Calu3 (cell line): ENCODE data around the gene EIF2AK3. TPM values are rescaled to one million over a fixed set of nuclear protein-coding genes. Genes with fewer than 3 reads are reported as not detected.

Experiments used
- BruUV-seq: library from RNA; stranded (reverse); fragments of 400-500 nt; replicated peaks from 2 replicates; lab custom pipeline; 2021; lab: Mats Ljungman, UMichigan
- CTCF ChIA-PET: fragments of 300-600 bp; sonication (Branson Sonifier 250); formaldehyde crosslinking; loops from one replicate; lab custom pipeline; 2022; ENCODE audit warnings: antibody characterized with exemption; lab: Charles Lee
- DNase-seq: peaks from one replicate; pipeline ENCODE4 v3.0.0; 2022
- H3K27ac Mint-ChIP-seq: one replicate; pipeline ENCODE4 v1.8.0; 2022; ENCODE audit warnings: mixed read lengths; ENCODE audit not compliant: unreplicated experiment
- H3K27me3 Mint-ChIP-seq: one replicate; pipeline ENCODE4 v1.8.0; 2022; ENCODE audit warnings: mixed read lengths; ENCODE audit not compliant: unreplicated experiment
- H3K36me3 Mint-ChIP-seq: one replicate; pipeline ENCODE4 v1.8.0; 2022; ENCODE audit warnings: mild to moderate bottlenecking, moderate library complexity, mixed read lengths; ENCODE audit not compliant: insufficient read depth, unreplicated experiment
- H3K4me1 Mint-ChIP-seq: one replicate; pipeline ENCODE4 v1.8.0; 2022; ENCODE audit warnings: mild to moderate bottlenecking, low read depth, mixed read lengths; ENCODE audit not compliant: unreplicated experiment
- H3K4me3 Mint-ChIP-seq: one replicate; pipeline ENCODE4 v1.8.0; 2022; ENCODE audit warnings: mild to moderate bottlenecking, low read depth, moderate library complexity, mixed read lengths; ENCODE audit not compliant: unreplicated experiment
- H3K9me3 Mint-ChIP-seq: one replicate; pipeline ENCODE4 v1.8.0; 2022; ENCODE audit warnings: low read depth, mixed read lengths; ENCODE audit not compliant: unreplicated experiment
- intact Hi-C: fragments of 100-400 bp; cut with micrococcal nuclease; formaldehyde crosslinking; loops from one replicate; pipeline ENCODE4 v1.10.0; 2022; ENCODE audit not compliant: unreplicated experiment
- total RNA-seq: library from RNA; stranded (reverse); gene quantifications from 2 replicates; pipeline ENCODE4 v1.2.3, GENCODE V29; 2022
- TF ChIP-seq, protein P1 (sequence below): fragments of 200-600 bp; IDR thresholded peaks from one replicate; pipeline ENCODE4 v1.8.0; 2022; ENCODE audit warnings: antibody characterized with exemption; ENCODE audit not compliant: unreplicated experiment

The EIF2AK3 gene
- total RNA-seq, 1 experiment from 2014 or later: 17.4 TPM

DNA sequence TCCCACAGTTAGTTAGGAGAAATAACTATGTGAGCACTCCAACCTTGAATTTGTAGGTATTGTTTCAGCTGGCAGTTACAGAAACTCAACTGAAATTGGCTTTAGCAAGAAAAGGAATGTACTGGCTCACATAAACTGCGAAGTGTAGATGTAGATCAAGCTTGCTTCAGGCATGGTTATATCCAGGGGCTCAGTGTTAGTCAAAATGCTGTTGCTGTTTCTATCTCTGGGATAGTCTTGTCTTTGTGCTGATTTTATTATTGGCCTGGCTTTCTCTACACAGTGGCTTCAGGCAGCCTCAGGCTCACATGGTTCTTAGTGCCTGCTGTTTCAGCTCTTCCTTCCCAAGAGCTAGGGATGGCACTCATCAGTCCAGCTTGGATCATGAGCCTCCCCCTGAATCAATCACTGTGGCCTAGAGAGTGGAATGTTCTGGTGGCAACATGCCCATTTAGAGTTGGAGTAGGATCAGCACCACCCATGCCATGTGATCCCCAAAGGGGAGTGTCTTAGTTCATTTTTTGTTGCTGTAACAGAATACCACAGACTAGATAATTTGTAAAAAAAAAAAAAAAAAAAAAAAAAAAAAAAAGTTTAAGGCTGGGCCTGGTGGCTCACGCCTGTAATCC lies 105.7 kb downstream of the EIF2AK3 start:
- Mint-ChIP-seq H3K4me1 (no peaks in the 10 kb centered on the region), H3K27ac (no peak overlapping the region), H3K9me3 (no peaks in the 10 kb centered on the region), H3K36me3 (no peaks in the 10 kb centered on the region), H3K4me3 (no peak overlapping the region), H3K27me3 (peaks cover 11% of the 10 kb centered on the region)
- TF ChIP-seq, protein P1, sequence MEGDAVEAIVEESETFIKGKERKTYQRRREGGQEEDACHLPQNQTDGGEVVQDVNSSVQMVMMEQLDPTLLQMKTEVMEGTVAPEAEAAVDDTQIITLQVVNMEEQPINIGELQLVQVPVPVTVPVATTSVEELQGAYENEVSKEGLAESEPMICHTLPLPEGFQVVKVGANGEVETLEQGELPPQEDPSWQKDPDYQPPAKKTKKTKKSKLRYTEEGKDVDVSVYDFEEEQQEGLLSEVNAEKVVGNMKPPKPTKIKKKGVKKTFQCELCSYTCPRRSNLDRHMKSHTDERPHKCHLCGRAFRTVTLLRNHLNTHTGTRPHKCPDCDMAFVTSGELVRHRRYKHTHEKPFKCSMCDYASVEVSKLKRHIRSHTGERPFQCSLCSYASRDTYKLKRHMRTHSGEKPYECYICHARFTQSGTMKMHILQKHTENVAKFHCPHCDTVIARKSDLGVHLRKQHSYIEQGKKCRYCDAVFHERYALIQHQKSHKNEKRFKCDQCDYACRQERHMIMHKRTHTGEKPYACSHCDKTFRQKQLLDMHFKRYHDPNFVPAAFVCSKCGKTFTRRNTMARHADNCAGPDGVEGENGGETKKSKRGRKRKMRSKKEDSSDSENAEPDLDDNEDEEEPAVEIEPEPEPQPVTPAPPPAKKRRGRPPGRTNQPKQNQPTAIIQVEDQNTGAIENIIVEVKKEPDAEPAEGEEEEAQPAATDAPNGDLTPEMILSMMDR: no peak
- BruUV-seq: no TSS peak
- DNase-seq: no peak
- intact Hi-C loops: no loop called here
- CTCF ChIA-PET: interaction anchor here (0.7 kb wide), 1 partner anchor 176 kb away, joined by 5 read pairs; no protein-coding TSS in a partner anchor

DNA sequence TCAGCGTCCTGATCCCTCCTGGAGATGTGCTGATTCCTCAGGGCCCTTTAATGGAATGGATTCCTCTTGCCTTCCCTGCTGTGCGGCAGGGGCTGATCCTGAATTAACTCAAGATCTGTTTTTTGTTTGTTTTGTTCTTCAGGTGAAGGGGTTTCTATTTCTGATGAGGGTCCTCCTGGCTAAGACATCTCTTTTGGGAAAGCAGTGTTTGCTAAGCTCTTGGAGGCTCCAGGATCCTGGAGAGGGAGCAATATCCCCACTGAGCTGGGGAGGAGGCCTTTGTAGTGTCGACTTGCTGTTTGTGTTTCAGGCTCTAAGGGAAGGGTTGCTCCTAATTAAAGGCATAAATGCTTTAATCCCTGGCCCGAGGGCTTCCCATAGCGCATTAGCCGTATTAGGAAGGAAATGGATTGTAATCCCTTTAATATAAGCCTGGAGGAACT lies 109.5 kb downstream of the EIF2AK3 start:
- no peaks in the 10 kb centered on the region for H3K36me3 Mint-ChIP-seq
- H3K9me3 Mint-ChIP-seq: peaks cover 2% of the 10 kb centered on the region
- intact Hi-C loops: no loop called here
- no TSS peak for BruUV-seq
- peaks cover 16% of the 10 kb centered on the region for H3K27me3 Mint-ChIP-seq
- CTCF ChIA-PET: no interaction called here
- TF ChIP-seq, protein P1: no peak
- H3K4me3 Mint-ChIP-seq: no peak overlapping the region
- no peaks in the 10 kb centered on the region for H3K4me1 Mint-ChIP-seq
- DNase-seq: no peak
- no peak overlapping the region for H3K27ac Mint-ChIP-seq

Other genes starting within 250 kb of the EIF2AK3 start
- not detected in 2 replicates for gene FOXI3, start 174.8 kb downstream of the EIF2AK3 start, total RNA-seq
- gene RPIA, start 64.2 kb upstream of the EIF2AK3 start, total RNA-seq: 23.3 and 23.8 TPM in 2 replicates